IMR-90 (cell line): Measurements from ENCODE around the gene MAGI1. TPM values are rescaled to one million over a fixed set of nuclear protein-coding genes. Genes with fewer than 3 reads are reported as not detected.
A peak's percentile ranks its signal among the peaks of the same experiment; 100 is the strongest.

ENCODE experiments used
- ATAC-seq: fragments of 200-7000 bp; cut with Tn5 transposase; 2 replicates; pipeline ENCODE4 v1.9.1; 2020; ENCODE audit warnings: low read depth, mild to moderate bottlenecking, moderate library complexity
- BruUV-seq: library from RNA; stranded (reverse); fragments of 400-500 nt; replicated peaks from 2 replicates; lab custom pipeline; 2021; lab: Mats Ljungman, UMichigan
- CTCF ChIA-PET: fragments of 300-600 bp; formaldehyde crosslinking; extraction: SDS; loops from one replicate; lab custom pipeline; 2021; ENCODE audit warnings: antibody characterized with exemption; lab: Yijun Ruan, JAX
- POLR2A ChIA-PET: fragments of 300-600 bp; sonication (Branson Sonifier 250); formaldehyde crosslinking; loops from one replicate; lab custom pipeline; 2022; ENCODE audit warnings: antibody characterized with exemption; ENCODE audit not compliant: unreplicated experiment; lab: Charles Lee
- DNase-seq: peaks from one replicate; pipeline ENCODE4 v3.0.0; 2013
- H2AFZ ChIP-seq: replicated peaks from 2 replicates; pipeline ENCODE3; 2013; ENCODE audit warnings: low read length, mild to moderate bottlenecking; ENCODE audit not compliant: poor library complexity
- H2AK5ac ChIP-seq: 2 replicates; pipeline ENCODE4 v1.6.1; 2013; ENCODE audit warnings: low read depth, low read length, inconsistent platforms
- H2AK9ac ChIP-seq: replicated peaks from 2 replicates; pipeline ENCODE3; 2013; ENCODE audit warnings: mild to moderate bottlenecking, low read depth, low read length, moderate library complexity; ENCODE audit not compliant: poor library complexity
- H2BK120ac ChIP-seq: 2 replicates; pipeline ENCODE4 v1.6.1; 2013; ENCODE audit warnings: low read depth, low read length, inconsistent platforms
- H2BK15ac ChIP-seq: 3 replicates; pipeline ENCODE4 v1.6.1; 2013; ENCODE audit warnings: low read depth, low read length, inconsistent platforms
- H2BK20ac ChIP-seq: 2 replicates; pipeline ENCODE4 v1.6.1; 2013; ENCODE audit warnings: low read depth, mild to moderate bottlenecking, inconsistent platforms, low read length, moderate library complexity
- H2BK5ac ChIP-seq: 2 replicates; pipeline ENCODE4 v1.6.1; 2013; ENCODE audit warnings: mild to moderate bottlenecking, low read depth, low read length, inconsistent platforms; ENCODE audit not compliant: poor library complexity, severe bottlenecking
- H3K14ac ChIP-seq: replicated peaks from 2 replicates; pipeline ENCODE4 v1.6.1; 2013; ENCODE audit warnings: low read depth, low read length, inconsistent platforms
- H3K18ac ChIP-seq: 2 replicates; pipeline ENCODE4 v1.6.1; 2013; ENCODE audit warnings: low read depth, low read length, control low read depth
- H3K23ac ChIP-seq: 2 replicates; pipeline ENCODE4 v1.6.1; 2013; ENCODE audit warnings: low read depth, low read length, inconsistent platforms
- H3K27ac ChIP-seq: 2 replicates; pipeline ENCODE4 v1.5.1; 2013; ENCODE audit warnings: mild to moderate bottlenecking, control low read depth, low read length; ENCODE audit not compliant: insufficient read depth
- H3K27me3 ChIP-seq: 2 replicates; pipeline ENCODE4 v1.6.1; 2013; ENCODE audit warnings: low read length; ENCODE audit not compliant: control insufficient read depth, insufficient read depth
- H3K36me3 ChIP-seq: 2 replicates; pipeline ENCODE4 v1.6.1; 2013; ENCODE audit warnings: low read length, mixed read lengths; ENCODE audit not compliant: control insufficient read depth, insufficient read depth
- H3K4ac ChIP-seq: 2 replicates; pipeline ENCODE4 v1.6.1; 2013; ENCODE audit warnings: low read depth, low read length, inconsistent platforms
- H3K4me1 ChIP-seq: 2 replicates; pipeline ENCODE4 v1.6.1; 2013; ENCODE audit warnings: low read length, mixed read lengths; ENCODE audit not compliant: control insufficient read depth, insufficient read depth
- H3K4me2 ChIP-seq: 2 replicates; pipeline ENCODE4 v1.6.1; 2013; ENCODE audit warnings: low read depth, mild to moderate bottlenecking, control low read depth, low read length, moderate library complexity
- H3K4me3 ChIP-seq: 2 replicates; pipeline ENCODE4 v1.5.1; 2013; ENCODE audit warnings: low read depth, mild to moderate bottlenecking, control low read depth, low read length, moderate library complexity; ENCODE audit not compliant: insufficient read depth
- H3K56ac ChIP-seq: 2 replicates; pipeline ENCODE4 v1.6.1; 2013; ENCODE audit warnings: low read length, inconsistent platforms; ENCODE audit not compliant: insufficient read depth; ENCODE audit errors: extremely low read depth
- H3K79me1 ChIP-seq, 2 experiments: 2 replicates each; pipeline ENCODE4 v1.6.1; 2013; ENCODE audit warnings: low read length in 2 of 2, inconsistent platforms in 1 of 2, low read depth in 1 of 2
- H3K9ac ChIP-seq: 2 replicates; pipeline ENCODE4 v1.6.1; 2013; ENCODE audit warnings: low read depth, low read length, control low read depth
- H3K9me1 ChIP-seq: 2 replicates; pipeline ENCODE4 v1.6.1; 2013; ENCODE audit warnings: low read length, inconsistent platforms; ENCODE audit not compliant: insufficient read depth
- H3K9me3 ChIP-seq: 2 replicates; pipeline ENCODE4 v1.6.1; 2013; ENCODE audit warnings: low read length; ENCODE audit not compliant: control insufficient read depth, insufficient read depth
- H4K20me1 ChIP-seq: 2 replicates; pipeline ENCODE4 v1.6.1; 2013; ENCODE audit warnings: low read length, inconsistent platforms; ENCODE audit not compliant: insufficient read depth
- H4K5ac ChIP-seq: 2 replicates; pipeline ENCODE4 v1.6.1; 2013; ENCODE audit warnings: mild to moderate bottlenecking, low read depth, low read length, control low read depth
- H4K8ac ChIP-seq, 2 experiments: 2 replicates each; pipeline ENCODE4 v1.6.1; 2013; ENCODE audit warnings: low read depth in 2 of 2, low read length in 2 of 2, control low read depth in 1 of 2, inconsistent platforms in 1 of 2
- H4K91ac ChIP-seq: 2 replicates; pipeline ENCODE4 v1.6.1; 2013; ENCODE audit warnings: low read depth, low read length, inconsistent platforms; ENCODE audit not compliant: insufficient read depth
- BHLHE40 ChIP-seq: fragments of 150-350 bp; IDR thresholded peaks from 2 replicates; pipeline ENCODE4 v1.6.1; 2016; ENCODE audit warnings: mild to moderate bottlenecking, low read depth, low read length
- CEBPB ChIP-seq: IDR thresholded peaks from 2 replicates; pipeline ENCODE4 v1.6.1; 2012; ENCODE audit warnings: low read depth, low read length, improper control_type of control experiment
- CHD1 ChIP-seq: IDR thresholded peaks from 2 replicates; pipeline ENCODE4 v1.6.1; 2012; ENCODE audit warnings: low read depth, low read length, improper control_type of control experiment
- CTCF ChIP-seq: conservative IDR thresholded peaks from 2 replicates; pipeline ENCODE4 v1.5.1; 2012; ENCODE audit warnings: mild to moderate bottlenecking, low read depth, low read length, improper control_type of control experiment
- ELK1 ChIP-seq: fragments of 150-350 bp; IDR thresholded peaks from 2 replicates; pipeline ENCODE4 v1.6.1; 2016; ENCODE audit warnings: low read depth, mild to moderate bottlenecking, low read length, moderate library complexity, borderline replicate concordance
- FOS ChIP-seq: fragments of 150-350 bp; IDR thresholded peaks from 2 replicates; pipeline ENCODE4 v1.6.1; 2016; ENCODE audit warnings: low read depth, low read length
- MAFK ChIP-seq: IDR thresholded peaks from 2 replicates; pipeline ENCODE4 v1.6.1; 2012; ENCODE audit warnings: low read depth, low read length, improper control_type of control experiment
- MAZ ChIP-seq: IDR thresholded peaks from 2 replicates; pipeline ENCODE4 v1.6.1; 2012; ENCODE audit warnings: low read depth, mild to moderate bottlenecking, low read length, improper control_type of control experiment, moderate library complexity, borderline replicate concordance
- MXI1 ChIP-seq: IDR thresholded peaks from 2 replicates; pipeline ENCODE4 v1.6.1; 2012; ENCODE audit warnings: low read depth, mild to moderate bottlenecking, low read length, moderate library complexity, borderline replicate concordance
- POLR2A ChIP-seq: IDR thresholded peaks from 2 replicates; pipeline ENCODE4 v1.6.1; 2012; ENCODE audit warnings: mild to moderate bottlenecking, low read depth, low read length
- RAD21 ChIP-seq: IDR thresholded peaks from 2 replicates; pipeline ENCODE4 v1.6.1; 2012; ENCODE audit warnings: low read length, improper control_type of control experiment
- RCOR1 ChIP-seq: IDR thresholded peaks from 2 replicates; pipeline ENCODE4 v1.6.1; 2012; ENCODE audit warnings: mild to moderate bottlenecking, low read length, improper control_type of control experiment; ENCODE audit not compliant: insufficient replicate concordance
- RFX5 ChIP-seq: IDR thresholded peaks from 2 replicates; pipeline ENCODE4 v1.8.0; 2012; ENCODE audit warnings: low read depth, mild to moderate bottlenecking, low read length, moderate library complexity
- SMC3 ChIP-seq: fragments of 150-350 bp; IDR thresholded peaks from 2 replicates; pipeline ENCODE4 v1.6.1; 2016; ENCODE audit warnings: low read depth, mild to moderate bottlenecking, antibody characterized with exemption, low read length, moderate library complexity
- USF2 ChIP-seq: fragments of 150-350 bp; IDR thresholded peaks from 2 replicates; pipeline ENCODE4 v1.6.1; 2017; ENCODE audit warnings: mild to moderate bottlenecking, antibody characterized with exemption, low read length, low read depth
- WGBS, 2 experiments: methylation state at CpG; one replicate each; pipeline versions ENCODE4 v1.1.5 to v1.1.7; 2013; ENCODE audit warnings: missing lambda C conversion rate in 2 of 2; ENCODE audit not compliant: insufficient read length in 1 of 2; ENCODE audit errors: extremely low coverage in 2 of 2; 5-methylcytosine and 5-hydroxymethylcytosine counted together
- dilution Hi-C: fragments of 300-500 bp; cut with HindIII; formaldehyde crosslinking; loops from one replicate; pipeline ENCODE4 v1.14.3; 2018; ENCODE audit warnings: low sequenced_read_pairs; ENCODE audit not compliant: unreplicated experiment
- in situ Hi-C: fragments of 300-500 bp; cut with MboI; formaldehyde crosslinking; loops from 3 replicates; pipeline ENCODE4 v1.14.3; 2019; ENCODE audit warnings: low sequenced_read_pairs, inconsistent platforms, mixed read lengths
- intact Hi-C: fragments of 100-400 bp; cut with micrococcal nuclease; formaldehyde crosslinking; loops from 2 replicates; pipeline ENCODE4 v1.10.0; 2022
- polyA plus RNA-seq, 3 experiments: library from polyadenylated mRNA; depleted of rRNA; stranded (reverse); fragments of >200 nt; gene quantifications; 2 replicates each; pipeline ENCODE4 v1.2.3, GENCODE V29; 2012; ENCODE audit warnings: low replicate concordance in 1 of 3
- total RNA-seq: library from RNA; depleted of rRNA; stranded (reverse); fragments of >200 nt; gene quantifications from 2 replicates; pipeline ENCODE4 v1.2.3, GENCODE V29; 2012

MAGI1 gene
- total and polyA plus RNA-seq, 2 of the 4 experiments (the other 2 are of a cell fraction) = 14.5 to 24.2 TPM

DNA sequence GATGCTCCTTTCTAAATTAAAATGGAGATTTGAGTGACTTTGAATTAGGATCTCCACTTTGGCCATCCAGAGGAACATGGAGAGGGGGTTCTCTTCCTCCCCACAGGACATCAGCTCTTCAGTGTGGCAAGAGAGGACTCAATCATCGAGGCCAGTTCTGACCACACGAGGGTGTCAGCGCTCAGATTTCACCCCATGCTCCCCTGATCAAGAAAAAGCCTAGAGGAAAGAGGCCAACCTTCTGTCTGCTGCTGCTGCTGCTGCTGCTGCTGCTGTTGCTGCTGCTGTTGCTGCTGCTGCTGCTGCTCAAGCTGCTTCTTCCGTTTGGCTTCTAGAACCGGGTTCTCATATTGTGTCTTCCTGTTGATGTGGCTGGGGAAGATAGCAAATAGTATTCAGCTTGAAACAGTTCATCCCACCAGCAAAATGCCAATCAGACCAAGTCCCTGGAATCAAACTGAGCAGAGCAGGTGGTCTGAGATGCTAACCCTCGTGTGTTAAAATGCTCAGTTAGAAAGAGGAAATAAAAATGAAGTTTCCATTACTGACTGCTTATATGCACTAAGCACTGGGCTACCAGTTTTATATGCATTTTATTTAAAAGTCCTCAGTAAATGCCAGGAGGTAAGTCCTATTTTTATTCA is 599.0 kb downstream of the MAGI1 start:
- no peak overlapping the region for H2BK120ac ChIP-seq
- in situ Hi-C loops = loop anchor here (10.0 to 25.0 kb wide), 2 partner anchors 235 to 748 kb away; no protein-coding TSS in a partner anchor
- no peak overlapping the region for H3K14ac ChIP-seq
- H4K91ac ChIP-seq = no peak overlapping the region; the same call in 1 of the 2 replicates
- H3K4me1 ChIP-seq = peaks cover 6% of the 10 kb centered on the region
- intact Hi-C loops = loop anchor here (1.0 to 5.0 kb wide), 6 partner anchors 234 to 907 kb away; partner anchors contain the start of gene ADAMTS9
- H2AK9ac ChIP-seq = peak overlapping the region; percentile 34
- H2BK15ac ChIP-seq = no peak overlapping the region
- dilution Hi-C loops = no loop called here
- H3K9me1 ChIP-seq = no peaks in the 10 kb centered on the region; the same call in 1 of the 2 replicates
- H3K9ac ChIP-seq = no peak overlapping the region
- H2AFZ ChIP-seq = peak overlapping the region; percentile 4
- no peak overlapping the region for H3K27ac ChIP-seq
- no TSS peak for BruUV-seq
- H3K9me3 ChIP-seq = no peaks in the 10 kb centered on the region
- ATAC-seq = peak; percentile 95
- DNase-seq = peak; percentile 74
- POLR2A ChIA-PET = no interaction called here
- no CpG with 5 or more reads among the region's 6 CpGs for WGBS, 2 experiments
- H3K4ac ChIP-seq = no peak overlapping the region
- no peak overlapping the region for H2BK5ac ChIP-seq
- H3K36me3 ChIP-seq = 0 out of 2 replicates have a peak, but pooled peaks cover 2% of the 10 kb centered on the region
- no peaks in the 10 kb centered on the region for H4K20me1 ChIP-seq
- H2BK20ac ChIP-seq = 0 out of 2 replicates have a peak overlapping the region, but pooled peaks have one; percentile 0
- H3K56ac ChIP-seq = no peak overlapping the region
- no peak overlapping the region for H3K4me3 ChIP-seq
- no peaks in the 10 kb centered on the region for H3K27me3 ChIP-seq
- no peak overlapping the region for H4K5ac ChIP-seq
- H3K4me2 ChIP-seq = no peak overlapping the region
- no peak overlapping the region for H2AK5ac ChIP-seq
- H4K8ac ChIP-seq = no peak overlapping the region
- H3K23ac ChIP-seq = no peak overlapping the region
- CTCF ChIA-PET = interaction anchor here (0.6 to 1.9 kb wide), 20 partner anchors 9 to 909 kb away, joined by 3 to 13 read pairs (median 4); no protein-coding TSS in a partner anchor
- no peaks in the 10 kb centered on the region for H3K79me1 ChIP-seq
- no peak overlapping the region for H3K18ac ChIP-seq
- no peak for TF ChIP-seq FOS
- peak; percentile 72 for TF ChIP-seq CTCF
- TF ChIP-seq RFX5 = no peak
- TF ChIP-seq MXI1 = no peak
- peak; percentile 86 for TF ChIP-seq RAD21
- no peak for TF ChIP-seq MAFK
- no peak for TF ChIP-seq MAZ
- TF ChIP-seq USF2 = no peak
- no peak for TF ChIP-seq RCOR1
- no peak for TF ChIP-seq POLR2A
- no peak for TF ChIP-seq ELK1
- 0 out of 2 replicates have a peak, but pooled peaks have one; percentile 21 for TF ChIP-seq CEBPB
- TF ChIP-seq CHD1 = no peak
- TF ChIP-seq SMC3 = peak; percentile 69
- TF ChIP-seq BHLHE40 = no peak
